ENCODE measurements around the gene FOXN4.

- TF ChIP-seq CTCF (IDR thresholded peaks at IDR 0.05; ENCODE audit: low read length): no peak
- TF ChIP-seq EZH2 (IDR thresholded peaks at IDR 0.05; ENCODE audit: borderline replicate concordance, low read length): no peak
Measured at GRCh38 chr12:109307051-109307450, 2.0 kb downstream of the FOXN4 start.

Data from OCI-LY1 (cell line).